22Rv1 (cell line): ENCODE data around the gene CCS.

Experiments used
- H3K27ac ChIP-seq: fragments of 450-650 bp; 2 replicates; pipeline ENCODE4 v1.5.1; 2017
- CTCF ChIP-seq: fragments of 450-650 bp; IDR thresholded peaks from 2 replicates; pipeline ENCODE4 v1.5.1; 2017; ENCODE audit warnings: mild to moderate bottlenecking
- ZFX ChIP-seq: fragments of 450-650 bp; IDR thresholded peaks from 2 replicates; pipeline ENCODE4 v1.6.1; 2017; ENCODE audit warnings: antibody characterized with exemption, borderline replicate concordance

Gene CCS

GRCh38 chr11:66612458-66612857 lies 19.5 kb downstream of the CCS start:
- TF ChIP-seq ZFX (no peak), CTCF (no peak)
- H3K27ac ChIP-seq = no peak overlapping the region

DNA sequence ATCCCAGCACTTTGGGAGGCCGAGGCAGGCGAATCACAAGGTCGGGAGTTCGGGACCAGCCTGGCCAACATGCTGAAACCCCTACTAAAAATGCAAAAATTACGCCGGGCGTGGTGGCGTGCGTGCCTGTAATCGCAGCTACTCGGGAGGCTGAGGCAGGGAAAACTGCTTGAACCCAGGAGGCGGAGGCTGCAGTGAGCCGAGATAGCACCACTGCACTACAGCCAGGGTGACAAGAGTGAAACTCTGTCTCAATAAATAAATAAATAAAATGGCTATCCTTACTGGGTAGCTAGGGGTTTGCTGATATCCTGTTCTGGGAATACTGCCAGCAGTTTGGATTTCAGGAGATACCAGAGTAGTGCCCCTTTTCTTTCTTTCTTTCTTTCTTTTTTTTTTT lies 21.1 kb downstream of the CCS start:
- TF ChIP-seq CTCF = no peak
- TF ChIP-seq ZFX = no peak

DNA sequence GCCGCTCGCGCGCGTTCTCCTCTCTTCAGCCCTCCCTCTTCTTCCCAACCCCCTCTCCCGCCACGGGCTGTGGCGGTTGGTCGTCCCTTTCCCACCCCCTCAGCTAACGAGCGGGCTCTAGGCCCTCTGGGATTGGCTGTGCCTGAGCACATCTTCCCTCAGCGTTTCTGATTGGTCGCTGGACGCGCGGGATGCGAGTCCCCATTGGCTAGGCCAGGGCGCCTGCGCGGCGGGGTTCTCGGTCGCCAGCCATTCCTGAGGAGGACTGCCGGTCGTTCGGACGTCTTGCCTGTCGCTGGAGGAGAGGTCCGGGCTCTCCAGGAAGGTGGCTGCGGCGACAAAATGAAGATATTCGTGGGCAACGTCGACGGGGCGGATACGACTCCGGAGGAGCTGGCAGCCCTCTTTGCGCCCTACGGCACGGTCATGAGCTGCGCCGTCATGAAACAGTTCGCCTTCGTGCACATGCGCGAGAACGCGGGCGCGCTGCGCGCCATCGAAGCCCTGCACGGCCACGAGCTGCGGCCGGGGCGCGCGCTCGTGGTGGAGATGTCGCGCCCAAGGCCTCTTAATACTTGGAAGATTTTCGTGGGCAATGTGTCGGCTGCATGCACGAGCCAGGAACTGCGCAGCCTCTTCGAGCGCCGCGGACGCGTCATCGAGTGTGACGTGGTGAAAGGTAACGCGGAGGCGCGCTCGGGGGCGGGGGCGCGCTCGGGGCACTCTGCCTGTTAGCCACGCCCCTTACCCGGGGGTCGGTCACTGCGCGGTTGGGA lies 23.6 kb downstream of the CCS start, which contains the start of gene RBM14:
Gene RBM14, plus strand, starts transcription at position 252 of the 776 bp plus-strand sequence. Its CDS starts 91 bp downstream, at position 343.
- TF ChIP-seq CTCF (no peak), ZFX (no peak)

More for the DNA sequence above, 21.1 kb downstream of the CCS start:
- H3K27ac ChIP-seq = no peak overlapping the region

GRCh38 chr11:66617155-66617834 lies 24.3 kb downstream of the CCS start:
- H3K27ac ChIP-seq = peak overlapping the region; percentile 97
- TF ChIP-seq CTCF = no peak
- TF ChIP-seq ZFX = no peak

More for the DNA sequence above, 23.6 kb downstream of the CCS start, which contains the start of gene RBM14:
- H3K27ac ChIP-seq = peak within 1 kb of the TSS; percentile 97

DNA sequence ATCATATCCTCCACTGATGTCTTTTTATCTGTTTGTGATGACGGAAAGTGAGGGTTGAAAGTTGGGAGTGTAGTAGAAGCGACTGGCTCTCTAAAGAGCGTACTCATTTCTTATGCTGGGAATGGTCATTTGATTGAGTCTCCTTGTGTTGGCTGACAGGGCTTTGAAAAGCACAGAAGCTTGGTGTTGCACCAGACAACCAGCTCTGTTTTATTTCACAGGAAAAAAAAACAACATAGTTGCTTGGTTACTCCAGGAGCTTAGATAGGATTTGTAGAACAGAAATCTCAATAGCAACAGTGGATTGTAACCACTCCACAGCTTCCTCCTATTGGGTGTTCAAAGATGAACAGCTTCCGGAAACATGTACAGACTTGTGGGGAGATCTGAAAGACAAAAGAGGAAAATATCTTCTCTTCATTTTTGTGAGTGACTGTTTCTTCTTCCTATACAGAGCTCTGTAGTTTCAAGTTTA lies 26.1 kb downstream of the CCS start:
- peak overlapping the region; percentile 97 for H3K27ac ChIP-seq
- TF ChIP-seq ZFX (no peak), CTCF (no peak)

- TF ChIP-seq ZFX = no peak
- TF ChIP-seq CTCF = no peak
- H3K27ac ChIP-seq = no peak overlapping the region
These were observed 31.5 kb downstream of the CCS start for GRCh38 chr11:66624450-66624849.
